ENCODE results near the gene NPW. TPM values are rescaled to one million over a fixed set of nuclear protein-coding genes. Genes with fewer than 3 reads are reported as not detected.

The NPW gene
- total RNA-seq: under 1 TPM in 1 of 4 donors, not detected in 3; 0.48 TPM

DNA sequence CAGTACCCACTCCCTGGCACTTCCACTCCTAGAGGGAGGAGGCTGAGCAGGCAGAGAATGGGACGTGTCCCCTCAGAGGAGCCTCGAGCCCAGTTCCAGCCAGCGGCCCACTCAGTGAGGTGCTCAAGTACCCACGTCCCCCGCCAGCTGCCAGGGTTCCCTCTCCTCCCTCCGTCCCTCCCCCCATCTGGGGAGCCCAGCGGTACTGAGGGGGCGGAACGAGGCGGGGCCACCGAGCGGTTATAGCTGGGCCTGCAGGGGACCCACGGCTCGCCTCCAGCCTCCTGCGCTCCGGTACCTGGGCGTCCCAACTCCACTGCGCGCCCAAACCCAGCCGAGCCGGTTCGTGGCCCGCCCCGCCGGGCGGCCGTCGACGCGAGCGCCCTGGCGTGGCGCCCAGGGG is at the start of gene NPW:
Gene NPW (plus strand): TSS at position 268 of the 403 bp plus-strand sequence.
- H3K27me3 ChIP-seq: peaks cover 3 to 62% (median 11%) of the 10 kb centered on the region in 4 donors
- TF ChIP-seq, protein P1, sequence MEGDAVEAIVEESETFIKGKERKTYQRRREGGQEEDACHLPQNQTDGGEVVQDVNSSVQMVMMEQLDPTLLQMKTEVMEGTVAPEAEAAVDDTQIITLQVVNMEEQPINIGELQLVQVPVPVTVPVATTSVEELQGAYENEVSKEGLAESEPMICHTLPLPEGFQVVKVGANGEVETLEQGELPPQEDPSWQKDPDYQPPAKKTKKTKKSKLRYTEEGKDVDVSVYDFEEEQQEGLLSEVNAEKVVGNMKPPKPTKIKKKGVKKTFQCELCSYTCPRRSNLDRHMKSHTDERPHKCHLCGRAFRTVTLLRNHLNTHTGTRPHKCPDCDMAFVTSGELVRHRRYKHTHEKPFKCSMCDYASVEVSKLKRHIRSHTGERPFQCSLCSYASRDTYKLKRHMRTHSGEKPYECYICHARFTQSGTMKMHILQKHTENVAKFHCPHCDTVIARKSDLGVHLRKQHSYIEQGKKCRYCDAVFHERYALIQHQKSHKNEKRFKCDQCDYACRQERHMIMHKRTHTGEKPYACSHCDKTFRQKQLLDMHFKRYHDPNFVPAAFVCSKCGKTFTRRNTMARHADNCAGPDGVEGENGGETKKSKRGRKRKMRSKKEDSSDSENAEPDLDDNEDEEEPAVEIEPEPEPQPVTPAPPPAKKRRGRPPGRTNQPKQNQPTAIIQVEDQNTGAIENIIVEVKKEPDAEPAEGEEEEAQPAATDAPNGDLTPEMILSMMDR (IDR thresholded peaks at IDR 0.05): no peak
- no peak for TF ChIP-seq POLR2A (IDR thresholded peaks at IDR 0.05)
- no peak within 1 kb of the TSS for H3K27ac ChIP-seq
- intact Hi-C loops (cut with DNase I): no loop called here
- peak within 1 kb of the TSS in 2 of 4 donors; percentile 21 to 50 for H3K4me3 ChIP-seq
- no peaks in the 10 kb centered on the region for H3K9me3 ChIP-seq
- 0% methylated on average over 4 of the region's 33 CpGs; no CpG with 5 or more reads in 1 of the 2 donors for WGBS, 2 donors
- H3K4me1 ChIP-seq: peaks cover 31 to 57% (median 32%) of the 10 kb centered on the region in 3 donors
- H3K36me3 ChIP-seq: no peaks in the 10 kb centered on the region
- no peak for DNase-seq

DNA sequence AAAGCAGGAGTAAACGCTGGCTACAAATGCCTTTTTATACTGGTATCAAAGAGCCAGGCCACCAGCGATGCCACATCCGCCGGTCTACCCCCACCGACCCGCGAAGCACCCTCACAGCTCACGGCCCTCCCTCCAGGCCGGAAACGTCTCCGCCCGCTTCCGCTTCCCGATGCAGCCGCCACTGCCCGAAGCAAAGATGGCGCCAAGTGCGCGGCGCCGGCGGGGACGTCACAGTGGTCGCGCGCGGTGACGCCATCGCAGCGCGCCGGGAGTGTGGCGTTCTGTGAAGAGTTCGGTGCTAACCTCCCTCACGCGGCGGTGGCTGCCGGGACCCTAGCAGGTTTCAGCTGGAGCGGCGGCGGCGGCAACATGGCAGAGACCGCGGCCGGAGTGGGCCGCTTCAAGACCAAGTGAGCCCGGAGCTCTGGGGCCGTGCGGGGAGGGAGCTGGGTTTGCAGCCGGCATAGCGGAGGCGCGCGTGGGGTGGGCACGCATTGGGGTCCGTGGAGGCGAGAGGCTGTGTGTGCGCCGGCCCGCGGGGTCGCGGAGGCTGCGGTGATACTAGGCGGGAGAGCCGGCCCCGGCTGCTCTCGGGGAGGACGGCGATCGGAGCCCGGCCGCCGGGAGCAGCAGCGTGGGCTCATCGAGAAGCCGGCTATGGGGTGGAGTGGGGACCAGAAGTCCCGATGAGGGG is 47.6 kb upstream of the NPW start, which contains the start of gene TBL3:
Gene TBL3 (plus strand): TSS at position 258 of the 694 bp plus-strand sequence. CDS start 112 bp downstream, at position 370.
- WGBS, 2 donors: 0% methylated on average over 33 of the region's 78 CpGs; no CpG with 5 or more reads in 1 of the 2 donors
- Histone ChIP-seq H3K9me3 (no peaks in the 10 kb centered on the region), H3K4me3 (peak within 1 kb of the TSS; percentile 86 to 97 (median 92)), H3K27ac (peak within 1 kb of the TSS; percentile 87 to 99 (median 96)), H3K27me3 (peaks cover 0 to 26% (median 0%) of the 10 kb centered on the region in 4 donors), H3K36me3 (peaks cover 14 to 35% (median 27%) of the 10 kb centered on the region in 3 donors), H3K4me1 (peaks cover 16 to 34% (median 20%) of the 10 kb centered on the region in 3 donors)
- peak; percentile 70 for DNase-seq
- peak in 3 of 4 donors; percentile 85 to 94 (median 94) for TF ChIP-seq POLR2A (IDR thresholded peaks at IDR 0.05)
- TF ChIP-seq, protein P1 (IDR thresholded peaks at IDR 0.05): peak in 3 of 6 experiments; percentile 16 to 57 (median 27)
- intact Hi-C loops (cut with DNase I): no loop called here

DNA sequence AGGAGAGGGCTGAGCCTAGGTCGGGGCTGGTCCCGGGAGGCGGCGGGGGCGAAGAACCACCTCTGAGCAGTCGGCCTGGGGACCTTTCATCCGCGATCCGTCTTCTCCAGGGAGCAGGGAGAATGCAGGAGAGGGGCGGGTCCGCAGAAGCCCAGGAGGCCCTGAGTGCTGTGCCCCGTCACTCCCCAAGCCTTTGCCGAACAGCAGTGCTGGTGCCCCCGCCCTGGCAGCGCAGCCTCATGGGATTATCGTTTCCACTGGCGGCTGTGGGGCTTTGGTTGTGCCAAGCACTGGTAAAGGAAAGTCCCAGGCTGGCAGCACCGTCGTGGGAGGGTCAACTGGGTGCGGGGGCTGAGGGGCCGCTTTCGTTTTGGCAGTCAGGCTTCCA is 47.1 kb upstream of the NPW start:
- no peaks in the 10 kb centered on the region for H3K9me3 ChIP-seq
- no peak for DNase-seq
- 0 to 4% methylated on average over 1 to 11 of the region's 22 CpGs for WGBS, 2 donors
- TF ChIP-seq, protein P1 (IDR thresholded peaks at IDR 0.05): no peak
- no peak for TF ChIP-seq POLR2A (IDR thresholded peaks at IDR 0.05)
- peaks cover 16 to 38% (median 20%) of the 10 kb centered on the region in 3 donors for H3K4me1 ChIP-seq
- peaks cover 20 to 40% (median 33%) of the 10 kb centered on the region in 3 donors for H3K36me3 ChIP-seq
- H3K4me3 ChIP-seq: peak overlapping the region; percentile 86 to 97 (median 92)
- peaks cover 0 to 31% (median 0%) of the 10 kb centered on the region in 4 donors for H3K27me3 ChIP-seq
- H3K27ac ChIP-seq: peak overlapping the region; percentile 87 to 99 (median 96)
- intact Hi-C loops (cut with DNase I): no loop called here

DNA sequence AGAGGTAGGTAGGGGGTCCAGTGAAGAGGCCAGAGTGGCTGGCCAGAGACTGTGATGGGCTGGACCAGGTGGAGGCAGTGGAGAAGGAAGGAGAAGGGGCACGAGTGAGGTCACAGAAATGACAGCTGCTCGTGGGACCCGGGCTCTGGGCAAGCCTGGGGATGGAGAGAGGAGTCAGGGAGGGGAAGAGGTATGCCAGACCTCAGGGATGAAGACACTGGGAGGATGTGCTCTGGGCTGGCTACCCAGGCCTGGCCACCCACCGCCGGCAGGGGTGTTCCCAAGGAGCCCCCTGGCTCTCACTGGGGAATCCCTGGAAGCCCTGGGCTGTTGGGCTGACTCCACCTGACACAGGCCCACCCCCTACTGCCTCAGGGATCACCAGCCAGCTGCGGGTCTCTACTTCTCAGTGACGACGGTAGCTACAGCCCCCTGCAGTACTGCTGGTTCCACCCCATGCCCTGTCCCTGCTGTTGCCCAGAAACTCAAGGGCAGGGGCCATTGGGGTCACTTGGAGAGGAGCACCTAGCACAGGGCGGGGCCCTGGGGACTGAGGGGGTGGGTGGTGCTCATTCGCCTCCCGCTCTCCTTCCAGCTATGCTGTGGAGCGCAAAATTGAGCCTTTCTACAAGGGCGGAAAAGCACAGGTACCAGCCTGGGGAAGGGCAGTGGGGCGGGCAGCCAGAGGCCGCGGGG is 46.0 kb upstream of the NPW start:
- no peak overlapping the region for H3K4me3 ChIP-seq
- DNase-seq: no peak
- no peaks in the 10 kb centered on the region for H3K9me3 ChIP-seq
- 80 to 85% methylated on average over 5 to 11 of the region's 16 CpGs for whole genome bisulfite sequencing, 2 donors
- intact Hi-C loops (cut with DNase I): no loop called here
- no peak overlapping the region for H3K27ac ChIP-seq
- peaks cover 31 to 52% (median 41%) of the 10 kb centered on the region in 3 donors for H3K36me3 ChIP-seq
- peaks cover 23 to 49% (median 24%) of the 10 kb centered on the region in 3 donors for H3K4me1 ChIP-seq
- peaks cover 0 to 43% (median 1%) of the 10 kb centered on the region in 4 donors for H3K27me3 ChIP-seq
- no peak for TF ChIP-seq POLR2A (IDR thresholded peaks at IDR 0.05)
- TF ChIP-seq, protein P1 (IDR thresholded peaks at IDR 0.05): no peak

Data from esophagus squamous epithelium (tissue), 5 donors.